ENCODE measurements around the gene DOCK10.

Gene DOCK10

GRCh38 chr2:224909885-224910573 lies 132.2 kb downstream of the DOCK10 start:
- DNase-seq: peak; percentile 6

GRCh38 chr2:224908818-224909217 lies 133.4 kb downstream of the DOCK10 start:
- DNase-seq: no peak

DNA sequence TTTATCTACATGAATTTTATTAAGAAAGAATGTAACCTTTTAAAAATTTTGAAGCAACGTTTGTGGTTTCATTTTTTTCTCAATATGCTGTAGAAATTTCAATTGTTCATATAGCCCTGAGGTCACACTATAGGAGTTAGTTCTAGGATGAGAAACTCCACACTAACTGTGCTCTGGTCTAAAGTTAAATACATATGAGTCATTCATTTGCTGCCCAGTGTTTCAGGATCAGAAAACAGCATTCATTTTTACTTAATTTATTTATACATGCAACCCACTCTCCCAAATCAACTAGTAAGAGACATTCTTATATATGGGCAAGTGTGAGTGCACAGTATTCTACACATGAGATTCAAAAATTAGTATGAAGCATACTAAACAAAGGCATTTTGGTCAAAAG lies 137.9 kb downstream of the DOCK10 start:
- no peak for DNase-seq

DNA sequence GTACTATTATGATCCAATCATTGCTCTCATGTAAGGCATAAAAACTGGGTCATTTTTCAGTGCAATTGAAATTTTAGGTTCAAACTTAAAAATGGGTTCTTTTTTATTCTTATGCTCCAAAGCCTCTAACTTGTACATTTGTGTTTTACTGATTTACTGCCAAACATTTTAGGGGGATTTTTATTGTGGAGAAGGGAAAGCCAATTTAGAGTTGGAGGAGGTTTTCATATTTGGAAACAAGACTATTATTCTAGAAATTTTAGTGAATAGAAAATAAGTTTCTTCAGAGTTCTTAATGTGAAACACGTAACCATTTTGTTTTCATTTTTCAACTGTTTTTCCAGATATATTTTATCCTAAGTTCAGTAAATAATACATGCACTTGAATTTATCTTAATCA lies 138.6 kb downstream of the DOCK10 start:
- DNase-seq: no peak

- DNase-seq: no peak
Measured at GRCh38 chr2:224901121-224901676, 141.1 kb downstream of the DOCK10 start.

GRCh38 chr2:224895377-224895776 lies 146.9 kb downstream of the DOCK10 start:
- DNase-seq: no peak

GRCh38 chr2:224894356-224894755 lies 147.9 kb downstream of the DOCK10 start:
- DNase-seq: no peak

GRCh38 chr2:224893848-224894247 lies 148.4 kb downstream of the DOCK10 start:
- no peak for DNase-seq

DNA sequence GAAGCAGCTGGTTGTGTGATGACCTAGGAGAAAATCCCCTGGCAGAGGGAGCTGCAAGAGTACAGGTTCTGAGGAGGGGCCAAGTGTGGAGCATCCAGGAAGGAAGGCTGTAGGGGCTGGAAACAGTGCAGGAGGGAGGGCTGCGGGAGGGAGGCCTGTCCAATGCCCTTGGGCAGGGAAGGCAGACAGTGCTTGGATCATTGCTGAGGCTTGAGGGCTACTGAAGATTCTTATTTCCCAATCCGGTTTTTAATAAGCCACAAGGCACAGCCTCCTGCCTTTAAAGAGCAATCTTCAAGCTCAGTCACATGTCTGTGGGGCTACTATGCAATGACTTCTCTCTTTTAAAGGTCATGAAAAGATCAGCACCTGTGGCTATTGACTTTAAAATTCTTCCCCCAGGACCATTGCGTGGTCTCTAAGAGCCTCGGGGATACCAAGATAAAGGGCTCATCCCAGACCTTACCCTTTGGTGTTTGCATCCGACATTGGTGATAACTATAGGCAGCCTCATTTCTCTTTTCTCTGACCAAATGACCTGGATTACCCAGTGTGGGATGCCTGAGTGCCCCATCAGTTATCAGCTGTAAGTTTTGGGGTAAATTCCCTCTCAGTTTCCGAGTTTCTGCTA lies 149.6 kb downstream of the DOCK10 start:
- no peak for DNase-seq

DNA sequence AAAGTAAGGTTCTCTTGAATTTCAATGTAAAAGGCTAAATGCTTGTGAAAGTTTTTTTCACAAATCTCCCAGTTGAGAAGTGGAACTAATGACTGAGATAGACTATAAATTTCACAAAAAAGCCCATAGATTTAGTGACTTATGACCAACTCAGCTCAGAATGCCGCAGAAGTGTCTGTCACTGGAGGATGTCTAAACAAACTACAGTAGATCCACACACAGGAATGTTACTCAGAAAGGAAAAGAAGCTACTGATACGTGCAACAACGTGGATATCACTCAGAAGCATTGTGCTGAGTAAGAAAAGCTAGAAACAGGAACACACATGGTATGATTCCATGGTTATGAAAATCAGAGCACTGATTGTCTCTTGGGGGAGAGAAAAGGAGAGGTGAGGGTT lies 151.9 kb downstream of the DOCK10 start:
- no peak for DNase-seq

- DNase-seq: no peak
Measured at GRCh38 chr2:224887141-224887540, 155.1 kb downstream of the DOCK10 start.

GRCh38 chr2:224885836-224886547 lies 156.3 kb downstream of the DOCK10 start:
- DNase-seq: no peak

DNA sequence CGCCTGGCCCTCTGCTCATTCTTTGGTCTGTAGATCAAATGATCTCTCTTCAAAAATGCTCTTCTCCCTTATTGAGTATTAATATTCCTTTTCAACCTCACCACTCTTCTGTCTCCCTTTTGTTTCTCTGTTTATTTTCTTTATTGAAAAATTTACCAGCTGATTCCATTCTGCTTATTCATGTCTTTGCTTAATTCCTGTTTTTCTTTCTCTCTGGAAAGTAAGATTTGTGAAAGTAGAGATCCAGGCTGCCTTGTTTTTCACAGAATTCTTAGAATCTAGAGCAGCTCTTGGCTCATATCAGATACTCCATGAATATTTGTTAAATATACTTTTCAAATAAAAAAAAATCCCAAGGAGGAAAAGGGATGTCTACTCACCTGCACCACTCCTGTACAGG lies 157.0 kb downstream of the DOCK10 start:
- no peak for DNase-seq

DNA sequence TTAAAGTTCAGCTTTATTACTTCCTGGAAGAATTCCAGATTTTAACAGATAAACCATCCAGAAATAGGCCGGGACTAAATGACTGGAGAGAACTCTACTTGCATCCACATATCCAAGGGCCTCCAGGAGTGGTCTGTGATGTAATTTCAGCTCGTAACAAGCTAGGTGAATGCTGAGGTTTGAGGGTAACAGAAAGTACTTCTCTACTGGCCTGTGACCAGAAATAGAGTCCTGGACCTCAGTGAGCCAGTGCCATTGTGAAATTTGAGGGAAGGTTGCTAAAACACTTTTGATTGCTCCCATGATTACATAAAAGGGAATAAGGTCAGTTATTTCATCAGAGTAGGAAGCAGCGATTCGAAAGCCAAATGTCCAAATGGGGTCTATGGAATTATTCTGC lies 158.1 kb downstream of the DOCK10 start:
- DNase-seq: no peak

DNA sequence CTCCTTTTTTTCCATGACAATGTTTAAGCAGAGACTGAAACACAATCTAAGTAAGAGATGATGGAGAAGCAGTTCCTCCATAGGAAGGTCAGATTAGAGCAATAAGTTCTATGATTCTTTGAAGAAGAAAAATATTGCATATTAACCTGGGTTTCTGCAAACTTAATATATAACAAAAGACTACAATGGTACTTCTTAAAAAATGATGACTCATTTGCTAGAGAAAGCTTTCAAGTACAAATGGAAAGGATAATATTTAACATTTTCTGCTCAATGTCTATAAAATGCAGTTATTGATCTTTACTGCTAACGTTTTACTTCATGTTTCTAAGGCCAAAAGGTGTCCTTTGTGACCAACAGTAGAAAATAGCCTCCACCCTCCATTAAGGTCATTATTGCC lies 158.6 kb downstream of the DOCK10 start:
- no peak for DNase-seq

GRCh38 chr2:224883172-224883516 lies 159.1 kb downstream of the DOCK10 start:
- DNase-seq: no peak

DNA sequence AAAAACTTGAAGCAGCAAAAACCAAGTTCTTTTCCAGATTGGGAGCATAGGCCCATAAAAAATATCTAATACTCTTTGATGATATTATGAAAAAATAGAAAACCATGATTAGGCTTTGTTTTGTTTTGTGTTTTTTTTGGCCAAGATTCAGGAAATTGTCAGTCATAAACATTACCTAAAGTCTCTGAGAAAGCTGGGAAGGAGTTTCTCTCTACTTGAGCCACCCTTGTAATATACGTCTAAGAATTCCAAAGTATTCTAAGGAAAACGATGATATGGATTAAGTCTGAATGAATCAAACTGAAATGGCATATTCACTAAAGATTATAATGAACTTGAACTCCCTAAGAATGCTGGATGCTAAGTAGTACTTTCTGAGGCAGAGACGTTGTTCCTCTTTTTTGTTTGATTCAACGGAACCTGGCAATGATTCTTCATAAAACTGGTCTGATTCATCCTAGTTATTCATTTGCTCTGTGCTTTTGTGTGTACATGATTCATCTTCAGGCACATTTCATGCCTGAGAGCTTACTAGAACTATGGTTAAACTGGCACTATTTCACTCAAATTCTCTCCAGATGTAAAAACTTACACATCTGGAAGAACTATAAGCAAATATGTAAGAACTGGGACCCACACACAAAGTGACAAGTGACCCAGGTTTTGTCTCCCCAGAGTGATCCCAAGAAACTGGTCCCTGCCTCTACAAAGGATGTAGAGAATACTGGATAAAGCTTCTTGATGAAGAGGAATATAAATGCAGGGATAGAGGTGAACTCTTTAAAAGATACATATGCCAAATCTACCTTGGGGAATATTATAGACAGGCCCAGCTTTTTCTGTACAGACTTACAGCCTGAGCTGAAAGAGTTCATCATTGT lies 159.7 kb downstream of the DOCK10 start:
- no peak for DNase-seq

DNA sequence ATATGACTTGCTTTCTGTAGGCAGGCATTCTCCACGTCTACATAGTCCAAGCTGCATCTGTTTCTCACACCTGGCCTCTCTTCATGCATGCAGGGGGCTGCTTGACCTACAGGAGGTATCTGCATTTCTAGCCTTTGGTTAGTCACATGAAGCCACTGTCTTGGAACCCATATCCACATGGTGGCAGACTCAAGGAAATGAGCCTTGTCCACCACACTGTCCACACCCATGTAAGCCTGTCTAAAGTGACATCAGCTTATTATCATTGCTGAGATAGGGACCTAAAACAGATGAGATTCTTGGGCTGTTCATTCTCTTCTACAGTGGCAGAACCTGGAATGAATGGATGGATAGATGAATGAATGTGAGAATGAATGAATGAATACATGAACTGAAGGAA lies 160.4 kb downstream of the DOCK10 start:
- no peak for DNase-seq

GRCh38 chr2:224876522-224876921 lies 165.7 kb downstream of the DOCK10 start:
- DNase-seq: no peak

- DNase-seq: no peak
Measured at GRCh38 chr2:224875841-224876240, 166.4 kb downstream of the DOCK10 start.

GRCh38 chr2:224875153-224875552 lies 167.1 kb downstream of the DOCK10 start:
- DNase-seq: no peak

- no peak for DNase-seq
Measured at GRCh38 chr2:224871813-224872212, 170.5 kb downstream of the DOCK10 start.

- no peak for DNase-seq
Measured at GRCh38 chr2:224870341-224870740, 171.9 kb downstream of the DOCK10 start.
